Stimulated activated CD4-positive, alpha-beta T cell treated with anti-CD3 and anti-CD28 coated beads, Interleukin-1b, Interleukin-23, amount 100 ng/mL, for 24 hours (primary cell): ENCODE measurements around the gene ORM2.
A peak's percentile ranks its signal among the peaks of the same experiment; 100 is the strongest.

Experiments used
- DNase-seq, 4 experiments: peaks; one replicate each; pipeline ENCODE4 v3.0.0-alpha.2; 2020; ENCODE audit warnings: low read depth in 4 of 4, low spot score in 1 of 4

Gene ORM2

GRCh38 chr9:114369216-114370130 is 39.8 kb downstream of the ORM2 start:
- DNase-seq: no peak

- no peak for DNase-seq
These were observed 40.7 kb downstream of the ORM2 start for GRCh38 chr9:114370251-114370967.

GRCh38 chr9:114370968-114371320 is 41.3 kb downstream of the ORM2 start:
- no peak for DNase-seq

GRCh38 chr9:114371343-114371944 is 41.8 kb downstream of the ORM2 start:
- DNase-seq: no peak

- DNase-seq: no peak
These were observed 42.6 kb downstream of the ORM2 start for GRCh38 chr9:114371973-114372917.

GRCh38 chr9:114372921-114373448 is 43.3 kb downstream of the ORM2 start:
- DNase-seq: peak in 2 of 4 experiments; percentile 60 to 73

- DNase-seq: no peak
These were observed 44.5 kb downstream of the ORM2 start for GRCh38 chr9:114373960-114374730.

GRCh38 chr9:114374936-114375335 is 45.3 kb downstream of the ORM2 start:
- DNase-seq: no peak

GRCh38 chr9:114375386-114376175 is 45.9 kb downstream of the ORM2 start:
- DNase-seq: no peak

- no peak for DNase-seq
These were observed 47.1 kb downstream of the ORM2 start for GRCh38 chr9:114376586-114377445.

GRCh38 chr9:114378016-114378415 is 48.3 kb downstream of the ORM2 start:
- no peak for DNase-seq

GRCh38 chr9:114378883-114379282 is 49.2 kb downstream of the ORM2 start:
- DNase-seq: no peak
